Pancreas (tissue), 10 donors: ENCODE results near the gene TES. TPM values are rescaled to one million over a fixed set of nuclear protein-coding genes. Genes with fewer than 3 reads are reported as not detected.

ENCODE experiments used
- ATAC-seq, 4 donors: fragments of 200-7000 bp; cut with Tn5 transposase; one replicate each; pipeline versions ENCODE4 v1.8.0 to v1.9.1; 2020; ENCODE audit warnings: mild to moderate bottlenecking in 4 of 4, moderate library complexity in 4 of 4
- DNase-seq, 6 donors: peaks; one replicate each; pipeline ENCODE4 v3.0.0-alpha.2; 2020
- FAIRE-seq: peaks from 2 replicates; lab custom pipeline; 2012; peaks lifted over from hg19 to GRCh38; lab: Jason Lieb, UNC
- H3K27ac ChIP-seq, 4 donors: fragments of 200-600 bp; sonication (generic); 1 replicate in 3 of 4; 2 replicates in 1 of 4; pipeline versions ENCODE4 v1.5.0 to v1.8.0; 2020
- H3K27me3 ChIP-seq, 4 donors: fragments of 200-600 bp; one replicate each; pipeline ENCODE4 v1.8.0; 2021
- H3K36me3 ChIP-seq, 3 donors: fragments of 200-600 bp; sonication (generic) in 1 of 3; one replicate each; pipeline versions ENCODE4 v1.5.0 to v1.8.0; 2020 to 2021
- H3K4me1 ChIP-seq, 3 donors: fragments of 200-600 bp; one replicate each; pipeline ENCODE4 v1.8.0; 2021
- H3K4me3 ChIP-seq, 4 donors: fragments of 200-600 bp; sonication (generic) in 2 of 4; one replicate each; pipeline versions ENCODE4 v1.5.0 to v1.8.0; 2020 to 2021
- H3K9me3 ChIP-seq, 4 donors: fragments of 200-600 bp; one replicate each; pipeline ENCODE4 v1.8.0; 2021
- CTCF ChIP-seq, 4 donors: fragments of 200-600 bp; sonication (generic) in 3 of 4; IDR thresholded peaks; one replicate each; pipeline versions ENCODE4 v1.5.0 to v1.8.0; 2021; ENCODE audit warnings: antibody characterized with exemption in 4 of 4
- WGBS, 2 donors: extraction: QIAGEN DNeasy Blood & Tissue Kit; methylation state at CpG; one replicate each; pipeline ENCODE4 v1.1.7; 2013; 5-methylcytosine and 5-hydroxymethylcytosine counted together
- intact Hi-C, 3 donors: fragments of 100-400 bp; cut with DNase I; formaldehyde crosslinking; loops; one replicate each; pipeline versions ENCODE4 v1.11.1 to v1.14.2; 2022
- polyA plus RNA-seq, 2 donors: library from polyadenylated mRNA; stranded (reverse); fragments of 200-250 nt; gene quantifications; one replicate each; pipeline ENCODE4 v1.2.3, GENCODE V29; 2013
- total RNA-seq, 6 donors: library from RNA; stranded (reverse); fragmentation: NEBNext Ultra II Directional in 4 of 6; extraction: Animal tissue kit (Norgen Biotek cat#: 25700) in 4 of 6; gene quantifications; one replicate each; pipeline versions ENCODE4 v1.2.1 to v1.2.4, GENCODE V29; 2021 to 2023
- donor health status: healthy with polysubstance abuse.
- donor health status: DM: no; HTN: no; CAD: no; lungs with moderate emphysema.
- donor health status: DM: no; HTN: no; CAD: no.
- donor health status: control.
- donor health status: control.
- donor health status: Bipolar disorder and iron deficiency.
- donor health status: DM: yes; HTN: yes; CAD: no.
- donor health status: DM: no; HTN: no; CAD: no.
- donor health status: DM: no; HTN: no; CAD: no.
- donor health status: DM: yes; HTN: yes; CAD: no.

Gene TES
- total and polyA plus RNA-seq, 8 donors: 10.6 to 37.0 (median 20.0) TPM

- peaks cover 6 to 29% (median 13%) of the 10 kb centered on the region in 3 donors for H3K4me1 ChIP-seq
- H3K36me3 ChIP-seq: no peaks in the 10 kb centered on the region
- no peak for TF ChIP-seq CTCF (IDR thresholded peaks at IDR 0.05)
- DNase-seq (no peak), ATAC-seq (no peak), FAIRE-seq (no peak)
- no peak overlapping the region for H3K27ac ChIP-seq
- no peaks in the 10 kb centered on the region for H3K9me3 ChIP-seq
- H3K4me3 ChIP-seq: no peak overlapping the region
- no peaks in the 10 kb centered on the region for H3K27me3 ChIP-seq
- intact Hi-C loops: loop anchor here in 2 of 3 donors (5.0 kb wide), 1 partner anchor 58 kb away; no protein-coding TSS in a partner anchor
Measured at GRCh38 chr7:116235380-116235779, 25.0 kb downstream of the TES start.

- 31 to 32% methylated on average over 2 of the region's 2 CpGs for WGBS, 2 donors
- intact Hi-C loops: loop anchor here in 2 of 3 donors (5.0 kb wide), 1 partner anchor 59 kb away; no protein-coding TSS in a partner anchor
- H3K27ac ChIP-seq: no peak overlapping the region
- FAIRE-seq (peak; percentile 20), DNase-seq (peak in 2 of 6 donors; percentile 14 to 32), ATAC-seq (peak in 3 of 4 donors; percentile 72 to 80 (median 74))
- H3K9me3 ChIP-seq: no peaks in the 10 kb centered on the region
- peak in 3 of 4 donors; percentile 8 to 34 (median 32) for TF ChIP-seq CTCF (IDR thresholded peaks at IDR 0.05)
- H3K4me3 ChIP-seq: no peak overlapping the region
- H3K27me3 ChIP-seq: no peaks in the 10 kb centered on the region
- H3K36me3 ChIP-seq: no peaks in the 10 kb centered on the region
- peaks cover 0 to 22% (median 5%) of the 10 kb centered on the region in 3 donors for H3K4me1 ChIP-seq
Measured at GRCh38 chr7:116236020-116236630, 25.8 kb downstream of the TES start.

DNA sequence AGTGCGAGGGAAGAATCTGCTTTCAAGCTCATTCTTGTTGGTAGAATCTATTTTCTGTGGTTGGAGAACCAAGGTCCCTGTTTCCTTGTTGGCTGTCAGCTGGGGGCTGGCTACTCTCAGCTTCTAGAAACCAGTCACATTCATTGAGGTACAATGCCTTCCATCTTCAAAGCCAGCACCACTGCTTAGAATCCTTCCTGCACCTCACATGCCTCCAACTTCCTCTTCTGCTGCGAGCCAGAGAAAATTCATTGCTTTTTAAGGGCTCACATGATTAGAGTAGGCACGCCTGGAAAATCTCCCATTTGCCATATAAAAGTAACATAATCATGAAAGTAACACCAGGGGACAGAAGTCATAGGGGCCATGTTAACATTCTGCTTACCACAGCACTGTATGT is 28.7 kb downstream of the TES start:
- Histone ChIP-seq H3K27ac (no peak overlapping the region), H3K9me3 (no peaks in the 10 kb centered on the region), H3K4me3 (no peak overlapping the region), H3K36me3 (no peaks in the 10 kb centered on the region), H3K4me1 (peaks cover 0 to 8% (median 0%) of the 10 kb centered on the region in 3 donors), H3K27me3 (no peaks in the 10 kb centered on the region)
- FAIRE-seq (no peak), ATAC-seq (no peak), DNase-seq (no peak)
- intact Hi-C loops: loop anchor here in 2 of 3 donors (5.0 kb wide), 1 partner anchor 62 kb away; no protein-coding TSS in a partner anchor
- TF ChIP-seq CTCF (IDR thresholded peaks at IDR 0.05): no peak
- WGBS, 2 donors: 67 to 75% methylated on average over 3 of the region's 3 CpGs

GRCh38 chr7:116239434-116239833 is 29.1 kb downstream of the TES start:
- no peak overlapping the region for H3K4me3 ChIP-seq
- no peak for DNase-seq
- ATAC-seq: peak in 3 of 4 donors; percentile 26 to 54 (median 35)
- no peaks in the 10 kb centered on the region for H3K27me3 ChIP-seq
- no peaks in the 10 kb centered on the region for H3K9me3 ChIP-seq
- peaks cover 0 to 8% (median 0%) of the 10 kb centered on the region in 3 donors for H3K4me1 ChIP-seq
- TF ChIP-seq CTCF (IDR thresholded peaks at IDR 0.05): no peak
- WGBS, 2 donors: 37 to 46% methylated on average over 2 of the region's 2 CpGs
- no peak for FAIRE-seq
- no peak overlapping the region for H3K27ac ChIP-seq
- H3K36me3 ChIP-seq: no peaks in the 10 kb centered on the region
- intact Hi-C loops: loop anchor here in 2 of 3 donors (5.0 kb wide), 1 partner anchor 62 kb away; no protein-coding TSS in a partner anchor
